Thymus (tissue), 11 donors: ENCODE results near the gene MMUT. TPM values are rescaled to one million over a fixed set of nuclear protein-coding genes. Genes with fewer than 3 reads are reported as not detected.
"Not testable (repeated sequence)": the region's sequence is repeated elsewhere in the genome, so short reads cannot be mapped to it uniquely, and the experiment has no call there.

Experiments
- DNase-seq, 9 donors: peaks; one replicate each; pipeline ENCODE4 v3.0.0-alpha.2; 2013; ENCODE audit warnings: low spot score in 9 of 9, low read depth in 6 of 9, missing footprints in 1 of 9
- H3K27ac ChIP-seq, 2 donors: one replicate each; pipeline ENCODE4 v1.5.1; 2013; ENCODE audit warnings: control low read depth in 1 of 2, low read depth in 1 of 2, low read length in 1 of 2, mild to moderate bottlenecking in 1 of 2, moderate library complexity in 1 of 2
- H3K27me3 ChIP-seq, 2 donors: one replicate each; pipeline ENCODE4 v1.5.1; 2013; ENCODE audit warnings: low read length in 1 of 2; ENCODE audit not compliant: control insufficient read depth in 2 of 2, insufficient read depth in 1 of 2
- H3K36me3 ChIP-seq, 2 donors: one replicate each; pipeline ENCODE4 v1.5.1; 2013; ENCODE audit warnings: low read length in 1 of 2, mild to moderate bottlenecking in 1 of 2, moderate library complexity in 1 of 2; ENCODE audit not compliant: control insufficient read depth in 2 of 2, insufficient read depth in 2 of 2
- H3K4me1 ChIP-seq, 2 donors: one replicate each; pipeline ENCODE4 v1.5.1; 2013; ENCODE audit warnings: low read length in 2 of 2; ENCODE audit not compliant: control insufficient read depth in 2 of 2, insufficient read depth in 2 of 2
- H3K4me3 ChIP-seq, 2 donors: one replicate each; pipeline ENCODE4 v1.5.1; 2013; ENCODE audit warnings: low read length in 2 of 2, control low read depth in 1 of 2, mild to moderate bottlenecking in 1 of 2
- H3K9me3 ChIP-seq, 2 donors: one replicate each; pipeline ENCODE4 v1.5.1; 2013; ENCODE audit warnings: low read length in 1 of 2, mild to moderate bottlenecking in 1 of 2; ENCODE audit not compliant: control insufficient read depth in 2 of 2, insufficient read depth in 1 of 2
- WGBS: extraction: QIAGEN DNeasy Blood & Tissue Kit; methylation state at CpG from one replicate; pipeline ENCODE4 v1.1.7; 2013; 5-methylcytosine and 5-hydroxymethylcytosine counted together
- polyA plus RNA-seq: library from polyadenylated mRNA; stranded (reverse); fragments of 200-250 nt; gene quantifications from one replicate; pipeline ENCODE4 v1.2.3, GENCODE V29; 2013
- total RNA-seq: library from RNA; stranded (reverse); fragments of 120-200 nt; gene quantifications from one replicate; pipeline ENCODE4 v1.2.4, GENCODE V29; 2013
- donor health status: healthy.

MMUT gene
- total and polyA plus RNA-seq, 2 donors: 13.3 to 14.4 TPM

GRCh38 chr6:49409951-49410542 lies 53.0 kb downstream of the MMUT start:
- peak; percentile 6 to 60 (median 23) for DNase-seq
- H3K9me3 ChIP-seq: no peaks in the 10 kb centered on the region
- H3K4me1 ChIP-seq: no peaks in the 10 kb centered on the region
- H3K27me3 ChIP-seq: no peaks in the 10 kb centered on the region
- WGBS: 35% methylated on average over 9 of the region's 9 CpGs
- no peaks in the 10 kb centered on the region for H3K36me3 ChIP-seq
- H3K27ac ChIP-seq: no peak overlapping the region
- no peak overlapping the region for H3K4me3 ChIP-seq

GRCh38 chr6:49406250-49406970 lies 56.6 kb downstream of the MMUT start:
- Histone ChIP-seq H3K27me3 (no peaks in the 10 kb centered on the region), H3K4me3 (no peak overlapping the region), H3K36me3 (no peaks in the 10 kb centered on the region), H3K9me3 (no peaks in the 10 kb centered on the region), H3K4me1 (no peaks in the 10 kb centered on the region), H3K27ac (no peak overlapping the region)
- WGBS: 95% methylated on average over 5 of the region's 5 CpGs
- no peak for DNase-seq

- Histone ChIP-seq H3K36me3 (no peaks in the 10 kb centered on the region), H3K4me1 (no peaks in the 10 kb centered on the region), H3K9me3 (no peaks in the 10 kb centered on the region), H3K27ac (no peak overlapping the region), H3K27me3 (no peaks in the 10 kb centered on the region), H3K4me3 (no peak overlapping the region)
- WGBS: 83% methylated on average over 3 of the region's 3 CpGs
- no peak for DNase-seq
Observed at GRCh38 chr6:49401063-49401462, 62.0 kb downstream of the MMUT start.

- 97% methylated on average over 26 of the region's 28 CpGs for WGBS
- not testable (repeated sequence) for H3K36me3 ChIP-seq, H3K4me3 ChIP-seq, H3K4me1 ChIP-seq, H3K9me3 ChIP-seq, H3K27ac ChIP-seq, DNase-seq, H3K27me3 ChIP-seq
Observed at GRCh38 chr6:49386667-49387508, 76.2 kb downstream of the MMUT start.

- Histone ChIP-seq H3K36me3 (no peaks in the 10 kb centered on the region), H3K4me1 (no peaks in the 10 kb centered on the region), H3K4me3 (no peak overlapping the region), H3K9me3 (no peaks in the 10 kb centered on the region), H3K27ac (no peak overlapping the region), H3K27me3 (no peaks in the 10 kb centered on the region)
- no peak for DNase-seq
- WGBS: 84% methylated on average over 2 of the region's 2 CpGs
Observed at GRCh38 chr6:49384904-49385303, 78.1 kb downstream of the MMUT start.

Other genes with a start within 250 kb of the MMUT start
- 13.6 TPM for gene CENPQ, start 117 bp upstream of the MMUT start, total RNA-seq
- 9.8 TPM for gene CENPQ, start 117 bp upstream of the MMUT start, polyA plus RNA-seq
- gene GLYATL3, start 36.7 kb upstream of the MMUT start, total RNA-seq: 0.33 TPM
- gene GLYATL3, start 36.7 kb upstream of the MMUT start, polyA plus RNA-seq: 0.05 TPM
- gene C6orf141, start 87.4 kb upstream of the MMUT start, total RNA-seq: 0.38 TPM
- 5.1 TPM for gene C6orf141, start 87.4 kb upstream of the MMUT start, polyA plus RNA-seq
- 2.8 TPM for gene RHAG, start 173.6 kb upstream of the MMUT start, total RNA-seq
- 0.39 TPM for gene RHAG, start 173.6 kb upstream of the MMUT start, polyA plus RNA-seq